Stimulated activated CD4-positive, alpha-beta T cell treated with anti-CD3 and anti-CD28 coated beads, Interleukin-4, amount 100 ng/mL, for 48 hours (primary cell): ENCODE measurements around the gene TRMT2A.

Source experiments
- DNase-seq, 2 donors: peaks; one replicate each; pipeline ENCODE4 v3.0.0-alpha.2; 2020; ENCODE audit warnings: low read depth in 2 of 2

TRMT2A gene

DNA sequence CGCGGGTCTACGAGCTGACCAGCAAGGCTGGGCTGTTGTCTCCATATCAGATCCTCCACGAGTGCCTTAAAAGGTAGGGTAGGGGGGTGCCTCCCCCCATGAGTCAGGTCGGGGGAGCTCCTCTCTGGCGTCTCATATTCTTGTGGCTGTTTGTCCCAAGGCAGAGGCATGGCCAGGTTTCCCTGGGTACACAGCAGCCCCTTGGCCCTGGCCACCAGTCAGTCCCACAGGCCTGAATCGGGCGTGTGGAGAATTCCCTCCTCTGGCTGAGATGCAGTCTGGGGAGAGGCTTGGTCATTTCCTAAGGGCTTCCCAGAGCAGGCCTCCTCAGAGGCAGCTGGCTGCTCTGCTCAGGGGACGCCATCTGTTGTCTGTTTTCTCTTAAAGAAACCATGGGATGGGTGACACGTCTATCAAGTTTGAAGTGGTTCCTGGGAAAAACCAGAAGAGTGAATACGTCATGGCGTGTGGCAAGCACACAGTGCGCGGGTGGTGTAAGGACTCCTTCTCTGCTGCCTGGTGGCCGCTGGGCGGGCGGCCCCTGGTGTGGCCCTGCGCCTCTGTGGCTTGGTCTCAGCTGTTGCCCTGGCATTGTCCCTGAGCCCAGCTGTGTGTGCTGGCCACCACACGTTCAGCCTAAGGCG lies 10.7 kb downstream of the TRMT2A start:
- no peak for DNase-seq

DNA sequence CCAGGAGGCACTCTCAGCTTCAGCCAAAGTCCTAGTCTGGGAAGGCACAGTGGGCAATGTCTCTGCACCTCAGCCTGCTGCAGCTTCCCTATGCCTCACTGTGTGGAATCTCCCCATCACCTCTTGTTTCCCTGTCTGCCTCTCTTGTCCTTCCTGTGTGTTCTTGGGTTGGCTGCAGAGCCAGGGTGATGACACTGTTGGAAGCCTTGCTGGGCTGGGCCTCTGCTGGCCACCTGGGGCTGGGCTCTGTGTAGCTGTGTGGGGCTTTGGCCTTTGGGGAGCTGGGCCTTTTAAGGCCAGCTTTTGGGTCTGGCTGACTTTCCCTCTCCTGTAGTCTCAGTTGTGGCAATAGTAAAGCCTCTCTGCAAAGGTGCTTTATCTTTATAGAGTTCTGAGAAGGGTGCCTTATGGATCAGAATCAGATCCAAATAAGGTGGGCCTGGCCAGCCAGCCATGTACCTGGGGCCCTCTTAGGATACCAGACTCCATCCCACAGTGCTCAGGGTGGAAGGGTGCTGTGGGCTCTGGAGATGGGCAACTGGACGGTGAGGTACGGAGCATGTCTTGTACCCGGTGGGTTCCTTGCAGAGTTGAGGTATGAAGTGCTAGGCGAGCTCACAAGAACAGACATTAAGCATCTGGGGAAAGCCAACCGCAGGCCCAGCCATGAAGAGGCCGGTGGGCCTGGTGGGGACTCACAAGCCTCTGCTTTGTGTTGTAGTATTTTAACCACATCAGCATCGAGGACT lies 11.4 kb downstream of the TRMT2A start:
- DNase-seq = no peak

DNA sequence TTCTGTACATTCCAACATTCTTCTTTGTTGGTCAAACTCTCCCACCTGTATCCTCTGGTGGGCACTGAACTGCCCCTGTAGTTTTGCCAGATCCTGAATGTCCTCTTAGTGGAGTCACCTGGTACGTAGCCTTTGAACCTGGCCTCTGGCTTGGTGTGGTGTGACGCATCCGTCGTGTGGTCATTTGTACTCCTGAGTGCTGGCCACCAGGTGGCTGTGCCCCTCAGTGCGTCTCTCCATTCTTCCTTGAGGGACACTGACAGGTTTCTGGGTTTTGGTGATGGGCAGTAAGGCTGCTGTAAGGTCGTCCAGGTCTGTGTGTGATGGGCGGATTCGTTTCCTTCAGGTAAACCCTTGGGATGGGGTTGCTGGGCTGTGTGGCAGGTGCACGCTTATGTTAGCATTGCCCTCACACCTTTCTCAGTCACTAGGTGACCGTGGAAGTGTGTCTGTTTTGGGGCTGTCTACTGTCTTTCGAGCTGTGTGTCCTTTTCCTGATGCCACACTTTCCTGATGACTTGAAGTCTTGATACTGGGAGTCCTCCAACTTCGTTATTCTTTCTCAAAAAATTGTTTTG lies 14.7 kb downstream of the TRMT2A start:
- DNase-seq = no peak

DNA sequence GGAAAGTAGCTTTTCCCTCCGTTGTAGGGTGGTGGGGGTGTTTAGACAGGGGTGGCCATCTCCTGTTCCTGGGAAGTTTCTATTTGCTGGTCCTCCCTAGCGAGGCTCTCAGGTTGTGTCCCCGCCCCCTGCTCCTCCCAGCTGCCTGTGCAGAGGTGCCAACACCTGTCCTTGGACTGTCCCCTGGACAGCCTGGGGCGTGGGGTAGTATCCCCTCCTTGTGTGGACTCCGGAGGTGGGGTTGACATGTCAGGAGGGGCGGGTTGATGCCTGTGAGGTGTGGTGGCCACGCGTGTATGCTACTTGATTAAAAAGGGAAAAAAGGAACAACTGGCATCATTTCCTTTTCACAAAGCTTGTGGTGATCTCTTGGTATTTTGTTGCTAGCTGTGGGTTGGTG lies 15.4 kb downstream of the TRMT2A start:
- DNase-seq = no peak

DNA sequence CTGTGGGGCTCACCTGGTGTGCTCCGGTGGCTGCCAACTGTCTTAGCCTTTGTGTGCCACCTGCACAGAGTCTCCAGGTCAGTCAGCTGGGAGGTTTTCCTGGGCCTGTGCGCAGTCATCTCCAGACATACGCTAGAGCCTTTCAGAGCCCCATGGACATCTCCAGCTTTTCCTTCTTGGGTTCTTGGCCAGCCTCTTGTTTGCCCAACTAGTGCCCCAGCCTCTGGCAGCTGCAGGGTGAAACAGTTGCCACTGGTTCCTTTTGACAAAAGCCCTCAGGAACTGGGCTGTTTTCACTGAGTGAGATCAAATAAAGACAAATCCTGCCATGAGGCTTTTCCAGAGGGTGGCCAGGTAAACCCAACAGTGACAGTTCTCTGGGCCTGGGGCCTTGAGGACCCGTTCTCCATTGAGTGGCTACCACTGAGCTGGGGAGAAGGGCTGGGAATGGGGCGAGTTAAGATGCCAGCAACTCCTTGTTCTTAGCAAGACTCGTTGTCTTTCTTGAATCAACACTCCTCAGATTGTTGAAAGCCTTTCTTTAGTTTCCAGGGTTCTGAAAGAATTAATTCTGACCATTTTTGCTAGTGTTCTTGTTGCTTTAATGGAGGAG lies 17.8 kb downstream of the TRMT2A start:
- DNase-seq = no peak

DNA sequence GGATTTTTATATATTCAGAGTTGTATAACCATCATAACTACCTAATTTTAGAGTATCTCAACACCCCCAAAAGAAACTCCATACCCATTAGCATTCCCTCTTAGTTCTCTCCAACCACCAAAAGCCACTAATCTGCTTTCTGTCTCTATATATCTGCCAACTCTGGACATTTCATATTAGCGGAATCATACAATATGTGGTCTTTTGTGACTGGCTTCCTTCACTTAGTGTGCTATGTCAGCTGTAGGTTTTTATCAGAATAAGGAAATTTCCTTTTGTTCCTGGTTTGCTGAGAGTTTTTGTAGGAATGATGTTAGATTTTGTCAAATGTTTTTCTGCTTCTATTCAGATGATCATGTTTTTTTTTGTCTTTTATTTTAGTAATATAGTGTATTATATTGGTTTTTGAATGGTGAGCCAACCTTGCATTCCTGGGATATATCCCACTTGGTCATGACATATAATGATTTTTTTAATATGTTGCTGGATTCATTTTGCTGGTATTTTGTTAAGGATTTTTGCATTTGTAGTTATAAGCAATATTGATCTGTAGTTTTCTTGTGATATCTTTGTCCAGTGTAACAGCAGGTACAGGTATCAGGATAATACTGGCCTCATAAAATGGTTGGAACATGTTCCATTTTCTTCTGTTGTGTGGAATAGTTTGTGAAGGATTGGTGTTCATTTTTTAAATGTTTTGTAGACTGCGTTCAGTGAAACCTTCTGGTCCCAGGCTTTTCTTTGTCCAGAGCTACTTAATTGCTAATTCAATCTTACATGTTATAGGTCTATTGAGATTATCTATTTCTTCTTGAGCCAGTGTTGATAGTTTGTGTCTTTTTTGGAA lies 20.2 kb downstream of the TRMT2A start:
- DNase-seq = no peak

DNA sequence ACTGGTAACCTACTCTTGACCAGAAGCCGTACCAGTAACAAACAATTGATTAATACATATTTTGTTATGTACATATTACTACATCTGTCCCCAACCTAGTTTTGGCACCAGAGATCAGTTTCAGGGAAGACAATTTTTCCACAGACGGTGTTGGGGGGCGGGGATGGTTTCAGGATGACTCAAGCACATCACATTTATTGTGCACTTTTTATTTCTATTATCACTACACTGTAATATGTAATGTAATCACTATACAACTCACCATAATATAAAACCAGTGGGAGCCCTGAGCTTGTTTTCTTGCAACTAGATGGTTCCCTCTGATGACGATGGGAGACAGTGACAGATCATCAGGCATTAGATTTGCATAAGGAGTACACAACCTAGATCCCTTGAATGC lies 21.5 kb downstream of the TRMT2A start:
- DNase-seq = no peak

DNA sequence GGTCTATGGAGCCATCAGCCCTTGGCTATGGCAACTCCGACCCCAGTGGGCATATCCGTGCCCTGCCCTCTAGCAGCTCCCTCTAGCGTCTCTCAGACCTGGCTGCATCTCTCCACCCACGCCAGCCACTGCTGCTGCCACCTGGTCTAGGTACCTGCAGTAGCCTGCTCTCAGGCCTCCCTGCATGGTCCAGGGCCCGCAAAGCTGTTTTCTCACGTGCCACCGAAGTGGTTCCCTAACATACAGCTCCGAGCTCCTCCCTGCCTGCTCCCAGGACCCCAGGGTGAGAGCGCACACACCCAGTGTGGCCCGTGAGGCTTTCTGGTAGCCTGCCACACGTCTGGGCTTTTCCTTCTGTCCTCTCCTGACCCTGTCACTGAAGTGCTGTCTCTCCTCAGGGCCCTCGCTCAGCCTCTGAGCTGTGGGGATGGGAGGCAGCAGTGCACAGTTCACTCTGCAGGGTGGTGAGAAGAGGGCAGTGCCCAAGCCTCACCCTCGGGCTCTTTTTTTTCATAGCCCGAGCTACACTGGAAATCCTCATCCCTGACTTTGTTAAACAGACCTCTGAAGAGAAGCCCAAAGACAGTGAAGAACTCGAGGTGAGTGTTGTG lies 22.7 kb downstream of the TRMT2A start:
- no peak for DNase-seq

DNA sequence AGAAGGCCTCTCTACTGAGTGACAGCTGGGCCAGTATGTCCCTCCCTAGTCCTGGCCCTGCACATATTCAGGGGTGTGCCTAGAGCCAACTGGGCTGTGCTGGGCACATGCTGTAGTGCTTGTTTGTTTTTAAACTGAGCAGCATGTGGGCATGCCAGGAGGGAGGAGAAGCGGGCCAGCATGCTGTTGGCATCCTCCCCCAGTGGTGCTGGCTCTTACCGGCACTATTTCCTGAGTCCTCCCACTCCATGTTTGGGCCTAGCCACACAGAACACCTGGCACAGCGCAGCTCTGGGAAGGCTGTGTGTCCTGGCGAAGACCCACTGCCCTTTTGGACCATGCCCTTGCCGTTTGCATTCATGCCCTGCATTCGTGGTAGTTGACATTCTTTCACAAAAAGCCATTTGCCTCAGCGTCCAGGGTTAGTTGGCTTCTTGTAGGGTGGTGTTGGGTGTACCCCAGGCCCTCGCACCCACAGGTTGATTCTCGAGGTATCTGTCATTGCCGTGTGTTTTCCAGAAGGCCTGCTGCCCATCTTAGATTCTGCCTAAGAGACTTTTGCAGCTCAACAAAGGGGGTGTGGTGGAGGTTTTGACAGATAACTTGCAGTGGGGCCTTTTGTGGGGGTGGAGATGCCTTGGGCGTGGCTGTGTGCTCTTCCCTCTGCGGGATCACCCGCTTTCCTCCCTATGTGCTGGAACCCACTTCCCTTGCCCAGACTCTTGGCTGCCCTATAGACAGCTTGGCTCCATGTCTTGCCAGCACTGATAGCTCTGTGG lies 23.4 kb downstream of the TRMT2A start:
- DNase-seq = no peak

DNA sequence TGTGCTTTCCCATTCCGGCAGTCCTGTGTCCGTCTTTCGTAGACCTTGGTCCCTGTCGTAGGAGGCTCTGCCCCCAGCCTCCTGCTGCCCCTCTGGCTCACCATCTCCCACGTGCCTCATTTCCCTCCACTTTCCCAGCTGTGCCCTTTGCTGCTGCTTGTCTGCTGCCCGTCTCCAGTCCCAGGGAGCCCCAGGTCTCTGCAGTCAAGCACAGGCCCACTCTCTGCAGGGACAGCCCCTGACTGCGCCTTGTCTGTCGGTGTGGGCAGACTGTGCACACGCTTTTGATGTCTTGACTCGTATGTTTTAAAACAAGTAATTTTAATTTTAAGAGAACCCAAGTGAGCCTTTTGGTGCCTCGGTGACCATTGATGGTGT lies 24.6 kb downstream of the TRMT2A start:
- DNase-seq = no peak

DNA sequence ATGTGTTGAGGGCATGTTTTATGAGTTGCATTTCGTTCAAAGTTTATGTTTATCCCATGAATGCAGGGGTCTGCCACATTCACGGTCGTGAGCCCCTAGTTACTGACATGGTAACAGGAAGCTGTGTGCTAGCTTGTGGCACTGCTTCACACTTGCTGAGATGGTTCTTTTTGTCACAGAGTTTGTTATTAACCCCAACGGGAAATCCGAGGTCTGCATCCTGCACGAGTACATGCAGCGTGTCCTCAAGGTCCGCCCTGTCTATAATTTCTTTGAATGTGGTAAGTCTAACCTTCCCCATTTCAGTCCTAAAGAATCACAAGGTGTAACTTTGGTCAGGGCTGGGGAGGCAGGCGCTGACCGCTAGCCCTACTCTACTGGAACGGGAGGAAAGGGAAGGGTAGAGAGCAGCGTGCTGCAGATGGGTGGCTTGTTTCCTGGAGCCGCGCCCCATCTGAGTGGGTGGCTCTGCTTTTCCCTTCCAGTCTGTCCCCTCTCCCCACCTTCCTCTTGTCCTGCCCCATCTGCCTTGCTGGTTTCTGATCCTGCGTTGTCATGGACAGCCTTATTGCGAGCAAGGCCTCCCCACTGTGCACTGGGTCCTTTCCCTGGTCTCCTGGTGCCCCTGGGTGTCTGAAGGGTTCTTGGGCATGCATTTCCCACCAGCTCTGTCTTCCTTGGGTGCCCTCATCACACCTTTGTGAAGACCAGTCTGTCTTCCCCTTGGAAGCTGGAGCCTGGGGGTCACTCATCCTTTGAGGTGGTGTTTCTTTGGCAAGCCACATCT lies 25.1 kb downstream of the TRMT2A start:
- DNase-seq = no peak

DNA sequence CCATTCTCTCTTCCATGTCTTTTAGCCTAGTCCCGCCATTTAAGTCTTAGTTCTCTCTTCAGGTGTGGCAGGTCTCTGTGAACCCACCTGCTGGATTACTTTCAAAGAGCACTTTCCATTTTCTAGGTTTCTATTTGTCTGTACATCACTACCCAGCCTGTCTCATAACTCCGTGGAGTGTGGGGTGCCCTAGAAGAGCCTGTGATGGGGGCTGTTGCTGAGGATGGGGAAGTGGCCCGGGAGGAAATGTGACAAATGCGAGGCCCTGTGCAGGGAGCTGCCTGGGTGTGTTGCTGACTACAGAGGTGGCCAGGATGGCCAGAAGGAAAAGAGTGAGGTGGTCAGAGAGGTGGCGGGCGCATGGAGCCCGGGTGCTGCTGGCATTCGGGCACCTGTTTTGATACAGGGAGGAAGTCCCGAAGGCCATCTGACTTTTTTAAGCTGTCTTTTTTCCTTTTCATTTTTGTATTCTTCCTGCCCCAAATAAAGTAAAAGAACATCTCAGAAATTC lies 26.2 kb downstream of the TRMT2A start:
- no peak for DNase-seq

DNA sequence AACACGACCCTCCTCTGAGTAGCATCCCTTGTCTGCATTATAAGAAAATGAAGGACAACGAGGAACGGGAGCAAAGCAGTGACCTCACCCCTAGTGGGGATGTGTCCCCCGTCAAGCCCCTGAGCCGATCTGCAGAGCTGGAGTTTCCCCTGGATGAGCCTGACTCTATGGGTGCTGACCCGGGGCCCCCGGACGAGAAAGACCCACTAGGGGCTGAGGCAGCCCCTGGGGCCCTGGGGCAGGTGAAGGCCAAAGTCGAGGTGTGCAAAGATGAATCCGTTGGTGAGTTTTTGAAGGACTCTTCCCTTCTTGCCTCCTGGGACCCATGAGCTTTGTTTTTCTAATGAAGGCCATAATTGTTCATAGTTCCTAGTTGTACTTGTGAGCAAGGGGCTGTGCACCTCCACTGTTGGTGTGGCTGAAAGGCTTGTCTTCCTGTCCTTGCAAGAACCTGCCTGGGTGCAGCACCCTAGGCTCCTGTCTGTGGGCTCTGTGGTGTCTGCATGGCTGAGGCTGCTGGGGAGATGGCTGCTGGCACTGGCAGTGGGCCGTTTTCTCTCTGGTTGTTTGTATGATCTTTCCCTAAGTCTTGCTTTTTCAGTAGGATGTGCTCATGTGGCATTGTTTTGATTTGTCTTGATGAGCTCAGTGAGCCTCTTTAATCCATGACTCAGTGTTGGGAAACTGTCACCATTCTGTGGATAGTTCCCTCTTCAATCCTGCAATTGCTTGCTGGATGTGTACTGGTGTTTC lies 26.9 kb downstream of the TRMT2A start:
- DNase-seq = no peak

DNA sequence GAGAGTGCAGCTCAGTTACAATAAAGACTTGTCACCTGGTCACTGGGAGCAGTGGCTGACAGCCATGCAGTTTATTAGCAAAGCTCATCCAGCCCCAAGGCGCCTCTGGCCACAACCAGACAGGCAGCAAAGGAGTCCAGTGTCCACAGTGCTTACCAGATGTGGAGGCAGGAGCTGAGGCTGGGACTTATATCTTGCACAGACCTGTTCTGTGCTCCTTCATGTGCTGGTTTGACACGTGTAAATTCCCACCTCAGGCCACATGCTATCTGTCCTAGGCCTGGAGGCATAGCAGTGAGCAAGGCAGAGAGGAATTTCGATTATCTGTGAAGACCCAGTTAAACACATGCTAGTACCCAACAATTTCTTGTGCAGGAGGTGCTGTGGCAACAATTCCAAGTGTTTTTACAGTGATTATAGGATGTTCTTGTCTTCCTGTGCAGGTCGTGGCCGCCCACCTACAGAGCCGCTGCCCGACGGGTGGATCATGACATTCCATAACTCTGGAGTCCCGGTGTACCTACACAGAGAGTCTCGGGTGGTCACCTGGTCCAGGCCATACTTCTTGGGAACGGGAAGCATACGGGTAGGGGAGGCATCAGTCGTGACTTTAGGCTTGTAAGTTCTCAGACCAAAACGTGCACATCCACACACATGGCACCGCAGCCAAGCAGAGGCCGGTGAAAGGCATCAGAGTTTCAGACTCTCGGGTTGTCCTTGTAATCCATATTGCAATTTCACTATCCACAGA lies 27.6 kb downstream of the TRMT2A start:
- DNase-seq = no peak

DNA sequence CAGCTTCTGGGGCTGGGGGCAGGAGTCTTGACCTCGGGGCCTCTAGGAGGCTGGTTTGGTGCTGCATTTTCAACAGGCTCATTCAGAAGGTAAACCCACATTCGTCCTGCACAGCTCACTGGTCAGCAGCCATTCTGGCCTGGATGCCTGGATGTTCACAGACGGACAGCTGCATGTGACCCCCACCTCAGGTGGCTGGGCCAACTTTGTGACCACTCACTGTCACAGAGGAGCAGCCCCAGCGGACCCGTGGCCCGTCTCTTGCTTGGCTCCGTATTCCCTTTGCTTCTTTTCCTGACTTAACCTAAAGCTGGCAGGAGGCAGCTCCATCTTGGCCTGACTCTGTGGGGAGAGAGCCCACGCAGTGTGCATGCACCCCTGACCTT lies 28.8 kb downstream of the TRMT2A start:
- DNase-seq = no peak

DNA sequence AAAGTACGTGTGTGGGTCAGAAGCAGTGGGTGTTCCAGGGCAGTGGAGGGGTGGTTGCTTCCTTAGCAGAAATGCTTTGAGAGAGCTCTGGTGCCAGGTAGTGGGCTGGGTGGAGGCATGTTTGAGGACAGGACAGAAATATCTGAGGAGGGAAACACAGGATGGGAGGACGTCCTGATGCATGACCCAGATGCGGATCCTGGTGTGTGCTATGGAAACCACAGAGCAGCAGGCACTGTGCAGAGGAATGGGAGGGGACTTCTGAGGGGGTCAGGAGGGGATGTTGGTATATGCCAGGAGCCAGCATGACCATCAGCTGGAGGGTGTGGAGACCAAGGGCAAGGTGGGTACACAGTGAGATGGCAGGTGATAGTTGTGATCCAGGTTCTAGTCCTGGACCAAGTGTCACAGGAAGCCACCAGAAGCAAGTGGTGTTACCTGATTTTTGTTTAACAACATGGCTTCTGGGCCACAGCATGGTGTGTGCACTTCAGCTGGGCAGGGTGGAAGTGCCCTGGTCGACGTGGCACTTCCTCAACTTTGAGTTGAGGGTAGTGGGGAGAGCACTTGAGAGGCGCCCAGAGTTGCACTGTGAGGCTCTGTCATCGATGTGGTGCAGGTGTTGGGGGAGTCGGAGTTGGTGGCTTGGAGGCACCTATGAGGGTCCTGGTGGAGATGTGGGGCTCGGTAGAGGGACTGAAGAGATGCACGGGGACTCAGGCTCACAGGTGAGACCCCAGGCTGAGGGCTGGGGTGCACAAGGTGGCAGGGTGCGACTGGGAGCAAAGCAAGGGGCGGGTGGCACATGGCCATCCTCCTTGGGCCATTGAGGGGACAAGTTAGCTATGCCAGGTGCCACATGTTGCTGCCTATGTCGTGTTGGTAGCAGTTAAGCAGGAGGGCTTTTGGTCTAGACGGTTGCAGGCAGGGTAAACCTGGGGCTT lies 29.4 kb downstream of the TRMT2A start:
- no peak for DNase-seq

DNA sequence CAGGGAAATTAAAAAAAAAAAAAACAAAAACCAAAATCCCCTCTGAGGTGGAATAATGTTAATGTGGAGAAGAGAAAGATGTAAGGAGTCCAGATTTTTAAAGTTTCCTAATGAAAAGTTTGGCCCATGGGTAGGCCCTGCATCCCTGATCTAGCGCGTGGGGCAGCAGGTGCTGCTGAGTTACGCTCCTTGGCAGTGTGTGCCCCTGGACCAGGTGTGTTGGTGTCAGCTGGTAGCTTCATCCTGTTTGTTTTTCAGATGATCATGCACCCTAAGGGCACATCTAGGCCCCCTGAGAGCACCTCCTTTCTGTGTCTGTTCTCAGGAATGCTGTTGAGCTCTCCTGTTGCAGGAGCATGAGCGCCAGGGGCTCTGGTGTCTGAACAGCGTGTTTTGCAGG lies 30.3 kb downstream of the TRMT2A start:
- DNase-seq = no peak
